Measurements from ENCODE around the gene SDC3.

DNA sequence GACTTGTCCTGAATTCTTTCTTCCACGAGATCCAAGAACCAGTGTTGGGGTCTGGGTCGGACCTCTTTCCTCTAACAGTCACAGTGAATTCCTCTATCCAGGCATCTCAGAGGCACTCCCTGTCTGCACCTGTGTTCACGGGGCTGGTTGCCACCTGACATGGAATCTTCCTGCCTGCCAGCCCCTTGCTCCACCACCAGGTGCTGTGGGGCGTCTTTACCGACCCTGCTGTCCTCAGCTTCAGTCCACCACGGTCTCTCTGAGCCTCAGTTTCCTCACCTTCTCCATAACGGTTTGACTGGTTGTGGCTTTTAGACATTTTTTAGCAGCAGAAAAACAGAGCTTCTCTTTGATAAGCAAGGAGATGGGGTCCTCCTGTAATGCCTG lies 62.7 kb downstream of the SDC3 start:
- TF ChIP-seq EZH2 (IDR thresholded peaks at IDR 0.05; ENCODE audit: low read length, missing control alignments): no peak
- TF ChIP-seq, protein P1, sequence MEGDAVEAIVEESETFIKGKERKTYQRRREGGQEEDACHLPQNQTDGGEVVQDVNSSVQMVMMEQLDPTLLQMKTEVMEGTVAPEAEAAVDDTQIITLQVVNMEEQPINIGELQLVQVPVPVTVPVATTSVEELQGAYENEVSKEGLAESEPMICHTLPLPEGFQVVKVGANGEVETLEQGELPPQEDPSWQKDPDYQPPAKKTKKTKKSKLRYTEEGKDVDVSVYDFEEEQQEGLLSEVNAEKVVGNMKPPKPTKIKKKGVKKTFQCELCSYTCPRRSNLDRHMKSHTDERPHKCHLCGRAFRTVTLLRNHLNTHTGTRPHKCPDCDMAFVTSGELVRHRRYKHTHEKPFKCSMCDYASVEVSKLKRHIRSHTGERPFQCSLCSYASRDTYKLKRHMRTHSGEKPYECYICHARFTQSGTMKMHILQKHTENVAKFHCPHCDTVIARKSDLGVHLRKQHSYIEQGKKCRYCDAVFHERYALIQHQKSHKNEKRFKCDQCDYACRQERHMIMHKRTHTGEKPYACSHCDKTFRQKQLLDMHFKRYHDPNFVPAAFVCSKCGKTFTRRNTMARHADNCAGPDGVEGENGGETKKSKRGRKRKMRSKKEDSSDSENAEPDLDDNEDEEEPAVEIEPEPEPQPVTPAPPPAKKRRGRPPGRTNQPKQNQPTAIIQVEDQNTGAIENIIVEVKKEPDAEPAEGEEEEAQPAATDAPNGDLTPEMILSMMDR (conservative IDR thresholded peaks at IDR 0.05 in 1 of 2, IDR thresholded peaks at IDR 0.05 in 1 of 2; ENCODE audit: low read depth in 1 of 2, low read length in 2 of 2): no peak

Data from fibroblast of lung (primary cell).